Measurements from ENCODE around the gene ZSWIM6. TPM values are rescaled to one million over a fixed set of nuclear protein-coding genes. Genes with fewer than 3 reads are reported as not detected.

The ZSWIM6 gene
- total RNA-seq, 1 experiment from 2014 or later = 10.0 TPM

GRCh38 chr5:61289669-61290306, 42.3 kb upstream of the ZSWIM6 start:
- TF ChIP-seq CTCF (IDR thresholded peaks at IDR 0.05; ENCODE audit: insufficient read depth in 1 of 2, low read depth in 1 of 2, low read length in 1 of 2, severe bottlenecking in 1 of 2, unreplicated experiment in 1 of 2) = no peak
- no peak for DNase-seq
- Mint-ChIP-seq H3K27me3 (ENCODE audit: insufficient read depth, unreplicated experiment) (no peaks in the 10 kb centered on the region), H3K9me3 (ENCODE audit: unreplicated experiment) (no peaks in the 10 kb centered on the region), H3K36me3 (ENCODE audit: insufficient read depth, unreplicated experiment) (no peaks in the 10 kb centered on the region), H3K4me1 (ENCODE audit: low read depth, unreplicated experiment) (peaks cover 5% of the 10 kb centered on the region), H3K27ac (ENCODE audit: unreplicated experiment) (no peak overlapping the region), H3K4me3 (ENCODE audit: unreplicated experiment) (no peak overlapping the region)
- BruUV-seq (replicated peaks) = no TSS peak
- Histone ChIP-seq H3K4me1 (peaks cover 14% of the 10 kb centered on the region; the same call in 1 of the 2 replicates), H3K4me3 (ENCODE audit: low read depth, low read length) (no peak overlapping the region), H3K36me3 (ENCODE audit: control insufficient read depth, insufficient read depth, low read length) (no peaks in the 10 kb centered on the region), H3K9me3 (no peaks in the 10 kb centered on the region), H3K27me3 (replicated peaks; ENCODE audit: control insufficient read depth, insufficient read depth, low read length) (no peaks in the 10 kb centered on the region)
- ChIA-PET CTCF (interaction anchor here (0.6 kb wide), 1 partner anchor 520 kb away, joined by 6 read pairs; no protein-coding TSS in a partner anchor), POLR2A (no interaction called here)
- intact Hi-C loops (cut with micrococcal nuclease; ENCODE audit: unreplicated experiment) = no loop called here

GRCh38 chr5:61290791-61291210, 41.3 kb upstream of the ZSWIM6 start:
- intact Hi-C loops (cut with micrococcal nuclease; ENCODE audit: unreplicated experiment) = no loop called here
- no peaks in the 10 kb centered on the region for H3K27me3 ChIP-seq (replicated peaks; ENCODE audit: control insufficient read depth, insufficient read depth, low read length)
- no TSS peak for BruUV-seq (replicated peaks)
- H3K4me1 Mint-ChIP-seq (ENCODE audit: low read depth, unreplicated experiment) = peaks cover 5% of the 10 kb centered on the region
- H3K27me3 Mint-ChIP-seq (ENCODE audit: insufficient read depth, unreplicated experiment) = no peaks in the 10 kb centered on the region
- H3K27ac Mint-ChIP-seq (ENCODE audit: unreplicated experiment) = no peak overlapping the region
- ChIA-PET CTCF (interaction anchor here (0.6 kb wide), 1 partner anchor 521 kb away, joined by 6 read pairs; no protein-coding TSS in a partner anchor), POLR2A (no interaction called here)
- H3K4me3 Mint-ChIP-seq (ENCODE audit: unreplicated experiment) = no peak overlapping the region
- no peaks in the 10 kb centered on the region for H3K9me3 Mint-ChIP-seq (ENCODE audit: unreplicated experiment)
- no peak for DNase-seq
- H3K4me1 ChIP-seq = peaks cover 14% of the 10 kb centered on the region; the same call in 1 of the 2 replicates
- no peaks in the 10 kb centered on the region for H3K36me3 ChIP-seq (ENCODE audit: control insufficient read depth, insufficient read depth, low read length)
- H3K9me3 ChIP-seq = no peaks in the 10 kb centered on the region
- TF ChIP-seq CTCF (IDR thresholded peaks at IDR 0.05; ENCODE audit: insufficient read depth in 1 of 2, low read depth in 1 of 2, low read length in 1 of 2, severe bottlenecking in 1 of 2, unreplicated experiment in 1 of 2) = no peak
- H3K36me3 Mint-ChIP-seq (ENCODE audit: insufficient read depth, unreplicated experiment) = no peaks in the 10 kb centered on the region
- no peak overlapping the region for H3K4me3 ChIP-seq (ENCODE audit: low read depth, low read length)

GRCh38 chr5:61292062-61292657, 39.9 kb upstream of the ZSWIM6 start:
- H3K4me3 Mint-ChIP-seq (ENCODE audit: unreplicated experiment) = no peak overlapping the region
- CTCF ChIA-PET = interaction anchor here (0.6 kb wide), 1 partner anchor 249 kb away, joined by 3 read pairs; no protein-coding TSS in a partner anchor

More at GRCh38 chr5:61292062-61292657, 39.9 kb upstream of the ZSWIM6 start:
- DNase-seq = no peak
- H3K4me1 ChIP-seq = peaks cover 11% of the 10 kb centered on the region; the same call in 1 of the 2 replicates
- no peaks in the 10 kb centered on the region for H3K9me3 ChIP-seq
- POLR2A ChIA-PET = no interaction called here
- no peaks in the 10 kb centered on the region for H3K27me3 ChIP-seq (replicated peaks; ENCODE audit: control insufficient read depth, insufficient read depth, low read length)
- Mint-ChIP-seq H3K27ac (ENCODE audit: unreplicated experiment) (no peak overlapping the region), H3K36me3 (ENCODE audit: insufficient read depth, unreplicated experiment) (no peaks in the 10 kb centered on the region), H3K4me1 (ENCODE audit: low read depth, unreplicated experiment) (peaks cover 5% of the 10 kb centered on the region), H3K27me3 (ENCODE audit: insufficient read depth, unreplicated experiment) (no peaks in the 10 kb centered on the region), H3K9me3 (ENCODE audit: unreplicated experiment) (no peaks in the 10 kb centered on the region)
- H3K36me3 ChIP-seq (ENCODE audit: control insufficient read depth, insufficient read depth, low read length) = no peaks in the 10 kb centered on the region
- intact Hi-C loops (cut with micrococcal nuclease; ENCODE audit: unreplicated experiment) = no loop called here
- no TSS peak for BruUV-seq (replicated peaks)
- no peak for TF ChIP-seq CTCF (IDR thresholded peaks at IDR 0.05; ENCODE audit: insufficient read depth in 1 of 2, low read depth in 1 of 2, low read length in 1 of 2, severe bottlenecking in 1 of 2, unreplicated experiment in 1 of 2)
- H3K4me3 ChIP-seq (ENCODE audit: low read depth, low read length) = no peak overlapping the region

Data from Caco-2 (cell line).